DOHH2 (cell line): ENCODE data around the gene BCOR.

Source experiments
- CTCF ChIP-seq: fragments of 200-600 bp; sonication (generic); IDR thresholded peaks from one replicate; pipeline ENCODE4 v1.5.1; 2014; ENCODE audit warnings: antibody characterized with exemption, mild to moderate bottlenecking, low read depth, low read length; ENCODE audit not compliant: poor library complexity, severe bottlenecking
- EZH2phosphoT487 ChIP-seq: fragments of 200-600 bp; sonication (generic); IDR thresholded peaks from 2 replicates; pipeline ENCODE4 v1.6.1; 2017; ENCODE audit warnings: borderline replicate concordance, mild to moderate bottlenecking, antibody characterized with exemption, low read length, moderate library complexity, mixed read lengths

- no peak for TF ChIP-seq CTCF
- TF ChIP-seq EZH2phosphoT487, result no peak
Measured at GRCh38 chrX:40065296-40066046, 32.3 kb downstream of the BCOR start.
